ENCODE data around the gene ZFHX2. TPM values are rescaled to one million over a fixed set of nuclear protein-coding genes. Genes with fewer than 3 reads are reported as not detected.

ZFHX2 gene
- total and polyA plus RNA-seq, 2 of the 13 experiments (the other 11 are each of a cell fraction or from before 2014, with no cell fraction given): 0.17 to 0.44 TPM

GRCh38 chr14:23569443-23570151 is 18.0 kb upstream of the ZFHX2 start (continued):
- TF ChIP-seq EEA1 (CRISPR knock-in tag; IDR thresholded peaks at IDR 0.05; ENCODE audit: borderline replicate concordance): 0 out of 2 replicates have a peak, but pooled peaks have one; percentile 29
- 0 out of 2 replicates have a peak, but pooled peaks have one; percentile 76 for TF ChIP-seq ZFP41 (CRISPR knock-in tag; IDR thresholded peaks at IDR 0.05; ENCODE audit: borderline replicate concordance)
- peak; percentile 46; the same call in 1 of the 2 replicates for TF ChIP-seq RFX3 (CRISPR knock-in tag; IDR thresholded peaks at IDR 0.05)
- TF ChIP-seq PRDM10 (CRISPR knock-in tag; IDR thresholded peaks at IDR 0.05; ENCODE audit: low read depth): 0 out of 2 replicates have a peak, but pooled peaks have one; percentile 12
- no peak for TF ChIP-seq ZNF333 (CRISPR knock-in tag; IDR thresholded peaks at IDR 0.05; ENCODE audit: borderline replicate concordance)
- peak; percentile 35 for TF ChIP-seq RBM39 (IDR thresholded peaks at IDR 0.05; ENCODE audit: low read depth, low read length, poor library complexity, severe bottlenecking)
- TF ChIP-seq ZNF501 (CRISPR knock-in tag; IDR thresholded peaks at IDR 0.05): no peak
- peak; percentile 20; the same call in 1 of the 2 replicates for TF ChIP-seq GABPB1 (CRISPR knock-in tag; IDR thresholded peaks at IDR 0.05)
- TF ChIP-seq ZNF282 (IDR thresholded peaks at IDR 0.05; ENCODE audit: partially characterized antibody): peak; percentile 87
- TF ChIP-seq FOSL2 (CRISPR knock-in tag; IDR thresholded peaks at IDR 0.05): peak; percentile 26
- TF ChIP-seq HIC2 (CRISPR knock-in tag; IDR thresholded peaks at IDR 0.05; ENCODE audit: low read depth): 0 out of 2 replicates have a peak, but pooled peaks have one; percentile 24
- 0 out of 2 replicates have a peak, but pooled peaks have one; percentile 4 for TF ChIP-seq ZNF414 (CRISPR knock-in tag; IDR thresholded peaks at IDR 0.05)
- TF ChIP-seq ZNF34 (CRISPR knock-in tag; IDR thresholded peaks at IDR 0.05; ENCODE audit: borderline replicate concordance): no peak
- TF ChIP-seq FOXC1 (CRISPR knock-in tag; IDR thresholded peaks at IDR 0.05; ENCODE audit: borderline replicate concordance): 0 out of 2 replicates have a peak, but pooled peaks have one; percentile 10
- TF ChIP-seq ZBTB3 (CRISPR knock-in tag; IDR thresholded peaks at IDR 0.05; ENCODE audit: borderline replicate concordance, low read depth): no peak
- TF ChIP-seq AFF4 (CRISPR knock-in tag; IDR thresholded peaks at IDR 0.05): no peak
- TF ChIP-seq ZNF768 (CRISPR knock-in tag; IDR thresholded peaks at IDR 0.05): peak; percentile 74
- 0 out of 2 replicates have a peak, but pooled peaks have one; percentile 33 for TF ChIP-seq ZNF567 (CRISPR knock-in tag; IDR thresholded peaks at IDR 0.05; ENCODE audit: borderline replicate concordance)

All from HepG2 (cell line).